Stromal cell of bone marrow (primary cell): ENCODE measurements around the gene RNF151.
"Not testable (repeated sequence)": the region's sequence is repeated elsewhere in the genome, so short reads cannot be mapped to it uniquely, and the experiment has no call there.

ENCODE experiments used
- DNase-seq: peaks from one replicate; pipeline ENCODE4 v3.0.0-alpha.2; 2012; ENCODE audit warnings: low read depth

The RNF151 gene

GRCh38 chr16:1938910-1939309 is 27.7 kb upstream of the RNF151 start:
- DNase-seq = no peak

- DNase-seq = not testable (repeated sequence)
Measured at GRCh38 chr16:1939833-1940232, 26.8 kb upstream of the RNF151 start.

GRCh38 chr16:1940273-1941161 is 26.1 kb upstream of the RNF151 start:
- no peak for DNase-seq

- DNase-seq = no peak
Measured at GRCh38 chr16:1941162-1942046, 25.3 kb upstream of the RNF151 start.

GRCh38 chr16:1942047-1942809 is 24.4 kb upstream of the RNF151 start:
- no peak for DNase-seq

- DNase-seq = peak; percentile 97
Measured at GRCh38 chr16:1942810-1943726, 23.6 kb upstream of the RNF151 start, which contains the start of gene MSRB1. MSRB1 (minus strand) TSS chr16:1943199; CDS start chr16:1943156, 43 bp downstream.

- no peak for DNase-seq
Measured at GRCh38 chr16:1944612-1945199, 21.9 kb upstream of the RNF151 start.

- no peak for DNase-seq
Measured at GRCh38 chr16:1945559-1946391, 20.9 kb upstream of the RNF151 start.

GRCh38 chr16:1946495-1947368 is 19.9 kb upstream of the RNF151 start:
- DNase-seq = no peak

GRCh38 chr16:1947369-1947670 is 19.3 kb upstream of the RNF151 start:
- no peak for DNase-seq

GRCh38 chr16:1949507-1949906 is 17.1 kb upstream of the RNF151 start:
- DNase-seq = no peak

GRCh38 chr16:1950047-1950446 is 16.6 kb upstream of the RNF151 start:
- DNase-seq = no peak

- no peak for DNase-seq
Measured at GRCh38 chr16:1950559-1950958, 16.1 kb upstream of the RNF151 start.

- DNase-seq = no peak
Measured at GRCh38 chr16:1953734-1954133, 12.9 kb upstream of the RNF151 start.

- DNase-seq = not testable (repeated sequence)
Measured at GRCh38 chr16:1957434-1958142, 9.1 kb upstream of the RNF151 start.

- not testable (repeated sequence) for DNase-seq
Measured at GRCh38 chr16:1958143-1958491, 8.5 kb upstream of the RNF151 start.

- DNase-seq = no peak
Measured at GRCh38 chr16:1958715-1959268, 7.9 kb upstream of the RNF151 start.
